Right forelimb (tissue), 1 donor: ENCODE data around the gene LRRC32.
A peak's percentile ranks its signal among the peaks of the same experiment; 100 is the strongest.

Source experiments
- DNase-seq: peaks from one replicate; pipeline ENCODE4 v3.0.0-alpha.2; 2018

Gene LRRC32

GRCh38 chr11:76676636-76677457, 6.3 kb upstream of the LRRC32 start:
- no peak for DNase-seq

GRCh38 chr11:76674517-76675400, 4.2 kb upstream of the LRRC32 start:
- DNase-seq: no peak

- no peak for DNase-seq
Measured at GRCh38 chr11:76673176-76674142, 2.9 kb upstream of the LRRC32 start.

- no peak for DNase-seq
Measured at GRCh38 chr11:76672431-76673175, 2.1 kb upstream of the LRRC32 start.

GRCh38 chr11:76671626-76672309, 1.2 kb upstream of the LRRC32 start:
- no peak for DNase-seq

GRCh38 chr11:76671237-76671592, 668 bp upstream of the LRRC32 start:
- no peak for DNase-seq

GRCh38 chr11:76669901-76670484, 554 bp downstream of the LRRC32 start:
- DNase-seq: no peak

- no peak for DNase-seq
Measured at GRCh38 chr11:76668362-76669155, 2.0 kb downstream of the LRRC32 start.

- DNase-seq: no peak
Measured at GRCh38 chr11:76667856-76668255, 2.7 kb downstream of the LRRC32 start.

- peak; percentile 38 for DNase-seq
Measured at GRCh38 chr11:76667271-76667818, 3.2 kb downstream of the LRRC32 start.

GRCh38 chr11:76666830-76667229, 3.7 kb downstream of the LRRC32 start:
- DNase-seq: no peak

- DNase-seq: no peak
Measured at GRCh38 chr11:76666408-76666807, 4.1 kb downstream of the LRRC32 start.

- DNase-seq: no peak
Measured at GRCh38 chr11:76665921-76666351, 4.6 kb downstream of the LRRC32 start.

GRCh38 chr11:76665172-76665571, 5.4 kb downstream of the LRRC32 start:
- no peak for DNase-seq

- DNase-seq: no peak
Measured at GRCh38 chr11:76664578-76665061, 5.9 kb downstream of the LRRC32 start.

GRCh38 chr11:76663912-76664440, 6.6 kb downstream of the LRRC32 start:
- no peak for DNase-seq

GRCh38 chr11:76663486-76663810, 7.1 kb downstream of the LRRC32 start:
- DNase-seq: no peak

- no peak for DNase-seq
Measured at GRCh38 chr11:76662656-76663485, 7.7 kb downstream of the LRRC32 start.
